Measurements from ENCODE around the gene CACNA2D3. TPM values are rescaled to one million over a fixed set of nuclear protein-coding genes. Genes with fewer than 3 reads are reported as not detected.
A peak's percentile ranks its signal among the peaks of the same experiment; 100 is the strongest.

The CACNA2D3 gene
- total and polyA plus RNA-seq, 12 donors, result 0.26 to 13.7 (median 2.8) TPM; not detected in 1

- intact Hi-C loops (cut with DNase I), result no loop called here
- DNase-seq, result no peak
- TF ChIP-seq POLR2A (IDR thresholded peaks at IDR 0.05) (no peak), CTCF (IDR thresholded peaks at IDR 0.05) (no peak)
- H3K9me3 ChIP-seq (replicated peaks in 1 of 3), result no peaks in the 10 kb centered on the region
- no peaks in the 10 kb centered on the region for H3K36me3 ChIP-seq (replicated peaks in 1 of 2)
- no peak overlapping the region for H3K4me3 ChIP-seq
- H3K4me1 ChIP-seq (replicated peaks in 1 of 2), result no peaks in the 10 kb centered on the region
- WGBS, 4 donors, result 41 to 57% (median 54%) methylated on average over 5 of the region's 5 CpGs
- no peaks in the 10 kb centered on the region for H3K27me3 ChIP-seq
- no peak overlapping the region for H3K27ac ChIP-seq
Measured at GRCh38 chr3:54353946-54354345, 231.6 kb downstream of the CACNA2D3 start.

GRCh38 chr3:54355800-54356199 is 233.4 kb downstream of the CACNA2D3 start:
- TF ChIP-seq POLR2A (IDR thresholded peaks at IDR 0.05) (no peak), CTCF (IDR thresholded peaks at IDR 0.05) (no peak)
- intact Hi-C loops (cut with DNase I), result no loop called here
- WGBS, 4 donors, result 82 to 95% (median 88%) methylated on average over 4 to 5 of the region's 5 CpGs
- Histone ChIP-seq H3K27me3 (no peaks in the 10 kb centered on the region), H3K4me3 (no peak overlapping the region), H3K36me3 (replicated peaks in 1 of 2) (no peaks in the 10 kb centered on the region), H3K27ac (no peak overlapping the region), H3K9me3 (replicated peaks in 1 of 3) (no peaks in the 10 kb centered on the region), H3K4me1 (replicated peaks in 1 of 2) (no peaks in the 10 kb centered on the region)
- DNase-seq, result no peak

- no peak overlapping the region for H3K27ac ChIP-seq
- H3K4me3 ChIP-seq, result no peak overlapping the region
- H3K4me1 ChIP-seq (replicated peaks in 1 of 2), result no peaks in the 10 kb centered on the region
- intact Hi-C loops (cut with DNase I), result no loop called here
- TF ChIP-seq POLR2A (IDR thresholded peaks at IDR 0.05) (no peak), CTCF (IDR thresholded peaks at IDR 0.05) (no peak)
- WGBS, 4 donors, result 20 to 37% (median 33%) methylated on average over 6 of the region's 6 CpGs
- no peaks in the 10 kb centered on the region for H3K36me3 ChIP-seq (replicated peaks in 1 of 2)
- H3K27me3 ChIP-seq, result no peaks in the 10 kb centered on the region
- H3K9me3 ChIP-seq (replicated peaks in 1 of 3), result no peaks in the 10 kb centered on the region
- peak; percentile 31 to 79 (median 64) for DNase-seq
Measured at GRCh38 chr3:54356261-54357045, 234.1 kb downstream of the CACNA2D3 start.

GRCh38 chr3:54357301-54357700 is 234.9 kb downstream of the CACNA2D3 start:
- Histone ChIP-seq H3K27ac (no peak overlapping the region), H3K27me3 (no peaks in the 10 kb centered on the region), H3K4me1 (replicated peaks in 1 of 2) (no peaks in the 10 kb centered on the region), H3K9me3 (replicated peaks in 1 of 3) (no peaks in the 10 kb centered on the region), H3K4me3 (no peak overlapping the region), H3K36me3 (replicated peaks in 1 of 2) (no peaks in the 10 kb centered on the region)
- TF ChIP-seq CTCF (IDR thresholded peaks at IDR 0.05), result no peak
- TF ChIP-seq POLR2A (IDR thresholded peaks at IDR 0.05), result no peak
- intact Hi-C loops (cut with DNase I), result no loop called here
- no peak for DNase-seq
- 65 to 83% (median 75%) methylated on average over 5 of the region's 5 CpGs for WGBS, 4 donors
